Germinal center (tissue), 1 donor: ENCODE data around the gene CCDC179.
A peak's percentile ranks its signal among the peaks of the same experiment; 100 is the strongest.

Experiments
- DNase-seq: peaks from one replicate; pipeline ENCODE4 v3.0.0; 2012; ENCODE audit warnings: mixed read lengths, low spot score

The CCDC179 gene

DNA sequence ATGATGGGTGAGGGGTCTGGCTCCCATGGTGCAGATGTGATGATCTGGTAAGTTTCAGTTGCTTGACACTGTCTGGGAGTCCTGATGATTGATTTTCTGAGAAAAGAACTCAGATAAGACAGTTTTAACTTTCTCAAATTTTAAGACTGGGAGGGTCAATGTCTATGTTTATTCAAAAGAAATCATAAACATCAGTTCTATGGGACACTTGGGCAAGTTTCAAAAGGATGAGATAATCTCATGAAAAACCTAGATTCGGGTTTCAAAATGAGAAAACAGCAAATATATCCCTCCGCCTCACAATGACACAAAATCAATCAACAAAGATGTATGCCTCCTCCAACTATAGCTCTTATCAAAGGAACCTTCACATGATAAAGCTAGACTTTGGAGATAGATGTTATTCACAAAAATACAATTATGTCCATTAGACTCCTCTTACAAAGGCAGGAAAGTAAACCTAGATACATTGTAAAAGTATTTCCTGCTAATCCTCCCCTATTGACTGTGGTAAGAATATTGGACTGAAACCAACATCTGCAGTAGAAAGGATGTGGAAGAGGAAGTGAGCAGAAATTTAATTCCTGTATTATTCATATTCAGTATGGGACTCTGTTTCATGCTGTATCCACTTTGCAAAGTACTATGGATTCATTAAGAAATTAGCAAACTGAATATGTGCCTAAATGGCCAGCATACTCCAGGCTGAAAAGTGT lies 52.3 kb downstream of the CCDC179 start:
- DNase-seq = peak; percentile 3

DNA sequence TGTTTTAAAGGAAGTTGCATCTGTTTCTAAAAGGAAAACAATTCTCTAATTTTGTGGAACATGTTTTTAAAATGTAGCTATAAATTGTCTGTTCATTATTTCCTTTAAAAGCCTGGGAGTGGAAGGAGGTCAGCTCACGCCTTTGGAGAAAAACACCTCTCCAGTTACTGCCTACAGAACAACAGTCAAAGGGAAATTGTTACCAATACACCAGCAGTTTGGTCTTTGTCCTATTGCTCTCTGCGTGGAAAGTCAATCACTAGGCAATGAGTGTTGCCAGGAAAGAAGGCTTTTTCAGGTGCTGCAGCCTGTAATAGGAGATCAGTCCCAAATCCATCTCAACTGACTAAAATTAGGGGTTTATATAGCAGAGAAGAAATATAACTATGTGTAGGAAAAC lies 52.9 kb downstream of the CCDC179 start:
- DNase-seq = no peak

DNA sequence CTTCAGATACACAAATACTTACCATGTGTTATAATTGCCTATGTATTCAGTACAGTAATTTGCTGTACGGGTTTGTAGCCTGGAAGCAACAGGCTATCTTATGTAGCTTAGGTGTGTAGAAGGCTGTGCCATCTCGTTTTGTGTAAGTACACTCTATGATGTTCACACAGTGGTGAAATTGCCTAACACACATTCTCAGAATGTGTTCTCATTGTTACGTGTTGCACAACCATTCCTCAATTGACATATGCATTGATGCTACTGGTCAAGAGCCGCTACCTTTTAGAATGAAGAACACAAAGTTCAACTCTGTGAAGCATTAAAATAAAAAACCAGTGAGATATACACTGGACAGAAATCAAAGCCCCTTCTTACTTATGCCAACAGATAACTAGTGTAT lies 57.4 kb downstream of the CCDC179 start:
- no peak for DNase-seq

DNA sequence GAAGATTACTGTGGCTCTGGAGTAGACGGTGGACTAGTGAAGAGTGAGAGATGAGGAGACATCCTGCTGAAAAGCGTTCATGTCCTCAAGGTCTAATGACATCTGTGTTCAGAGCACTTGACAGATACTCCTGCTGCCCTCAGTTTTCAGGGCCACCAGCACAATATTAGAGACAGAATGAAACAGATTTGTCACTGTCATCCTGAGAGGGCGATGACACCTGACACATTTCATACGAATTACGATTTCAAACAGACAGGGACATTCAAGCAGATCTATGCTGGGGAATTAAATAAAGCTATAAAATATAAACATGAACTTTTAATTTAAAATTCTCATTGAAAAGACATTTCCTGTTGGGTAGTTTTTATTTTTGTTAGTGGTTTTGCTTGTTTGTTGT lies 59.8 kb downstream of the CCDC179 start:
- no peak for DNase-seq

DNA sequence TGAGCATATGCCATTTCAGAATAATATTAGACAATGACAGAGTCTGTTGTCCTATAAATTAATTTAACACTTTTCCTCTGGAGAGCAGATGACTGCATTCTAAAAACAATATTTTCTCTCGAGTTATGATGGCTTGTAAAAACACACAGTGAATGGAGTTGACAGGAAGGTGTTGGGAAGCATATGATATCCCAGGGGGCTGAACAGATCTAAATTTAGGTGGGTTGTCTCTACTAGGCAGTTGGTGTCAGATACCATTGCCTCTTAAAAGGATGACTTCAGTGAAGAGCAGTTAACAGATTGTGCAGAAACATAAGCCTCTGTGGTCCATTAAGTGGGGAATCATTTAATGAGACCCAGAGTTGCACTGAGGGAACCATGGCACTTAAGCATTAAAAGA lies 61.4 kb downstream of the CCDC179 start:
- DNase-seq = no peak

DNA sequence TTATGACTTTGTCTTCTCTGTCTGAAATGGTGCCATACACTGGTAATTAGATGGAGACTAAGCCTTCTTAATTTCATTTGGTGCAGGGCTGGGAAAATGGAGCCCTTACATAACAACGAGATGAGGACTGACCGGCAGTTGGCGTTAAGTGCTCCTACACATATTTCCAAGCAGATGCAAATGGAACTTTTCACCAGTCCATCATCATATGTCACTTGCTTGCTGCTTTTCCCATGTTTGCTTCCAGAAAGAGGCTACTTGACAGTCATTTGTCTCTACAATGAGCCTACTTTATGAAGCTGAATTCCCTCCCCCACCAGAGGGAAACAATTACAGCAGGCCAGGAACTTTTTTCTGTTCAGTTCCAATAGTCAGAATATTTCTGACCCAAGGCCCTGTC lies 63.2 kb downstream of the CCDC179 start:
- DNase-seq = no peak
